PC-9 (cell line): Measurements from ENCODE around the gene HID1. TPM values are rescaled to one million over a fixed set of nuclear protein-coding genes. Genes with fewer than 3 reads are reported as not detected.

Experiments
- BruUV-seq: library from RNA; stranded (reverse); fragments of 400-500 nt; replicated peaks from 2 replicates; lab custom pipeline; 2021; lab: Mats Ljungman, UMichigan
- CTCF ChIA-PET: fragments of 300-600 bp; sonication (Branson Sonifier 250); formaldehyde crosslinking; loops from one replicate; lab custom pipeline; 2022; ENCODE audit warnings: antibody characterized with exemption; lab: Charles Lee
- POLR2A ChIA-PET: fragments of 300-600 bp; sonication (Branson Sonifier 250); formaldehyde crosslinking; loops from one replicate; lab custom pipeline; 2022; ENCODE audit warnings: antibody characterized with exemption; ENCODE audit not compliant: unreplicated experiment; lab: Charles Lee
- DNase-seq, 2 experiments: peaks; one replicate each; pipeline versions ENCODE4 v3.0.0 to v3.0.0-alpha.2; 2015 to 2022; ENCODE audit warnings: mixed read lengths in 1 of 2
- H2AFZ ChIP-seq: fragments of 200-600 bp; sonication (generic); 2 replicates; pipeline ENCODE4 v1.8.1; 2017; ENCODE audit warnings: antibody characterized with exemption
- H3F3A ChIP-seq: fragments of 200-600 bp; sonication (generic); 2 replicates; pipeline ENCODE4 v1.8.1; 2017; ENCODE audit warnings: antibody characterized with exemption, mild to moderate bottlenecking, low read depth; ENCODE audit not compliant: insufficient read depth
- H3K27ac ChIP-seq: fragments of 200-600 bp; sonication (generic); 2 replicates; pipeline ENCODE4 v1.6.1; 2016; ENCODE audit warnings: mixed run types
- H3K27me3 ChIP-seq: fragments of 200-600 bp; sonication (generic); 2 replicates; pipeline ENCODE4 v1.6.1; 2016; ENCODE audit warnings: low read depth, mixed run types; ENCODE audit not compliant: insufficient read depth
- H3K36me3 ChIP-seq: fragments of 200-600 bp; sonication (generic); 2 replicates; pipeline ENCODE4 v1.6.1; 2016; ENCODE audit warnings: low read depth, mixed run types
- H3K4me1 ChIP-seq: fragments of 200-600 bp; sonication (generic); replicated peaks from 2 replicates; pipeline ENCODE4 v1.6.1; 2016; ENCODE audit warnings: mixed run types; ENCODE audit not compliant: insufficient read depth
- H3K4me2 ChIP-seq: fragments of 200-600 bp; sonication (generic); 2 replicates; pipeline ENCODE4 v1.6.1; 2017; ENCODE audit warnings: mixed run types
- H3K4me3 ChIP-seq: fragments of 200-600 bp; sonication (generic); 2 replicates; pipeline ENCODE4 v1.6.1; 2016; ENCODE audit warnings: mixed run types
- H3K79me2 ChIP-seq: fragments of 200-600 bp; sonication (generic); 2 replicates; pipeline ENCODE4 v1.6.1; 2017; ENCODE audit warnings: low read depth, mixed run types
- H3K9me2 ChIP-seq: fragments of 200-600 bp; sonication (generic); 2 replicates; pipeline ENCODE4 v1.8.1; 2017; ENCODE audit warnings: mild to moderate bottlenecking; ENCODE audit not compliant: insufficient read depth
- H3K9me3 ChIP-seq: fragments of 200-600 bp; sonication (generic); 2 replicates; pipeline ENCODE4 v1.8.1; 2016; ENCODE audit warnings: low read depth; ENCODE audit not compliant: insufficient read depth
- H4K20me1 ChIP-seq: fragments of 200-600 bp; sonication (generic); 2 replicates; pipeline ENCODE4 v1.8.1; 2017; ENCODE audit not compliant: insufficient read depth
- CTCF ChIP-seq: fragments of 200-600 bp; sonication (generic); conservative IDR thresholded peaks from 2 replicates; pipeline ENCODE4 v1.6.1; 2017; ENCODE audit warnings: mixed run types, antibody characterized with exemption, mild to moderate bottlenecking, moderate library complexity
- EZH2 ChIP-seq: fragments of 200-600 bp; sonication (generic); IDR thresholded peaks from 2 replicates; pipeline ENCODE4 v1.8.0; 2017; ENCODE audit warnings: antibody characterized with exemption, low read depth
- intact Hi-C: fragments of 100-400 bp; cut with micrococcal nuclease; formaldehyde crosslinking; loops from one replicate; pipeline ENCODE4 v1.10.0; 2022; ENCODE audit not compliant: unreplicated experiment
- total RNA-seq: library from RNA; stranded (reverse); gene quantifications from 2 replicates; pipeline ENCODE4 v1.2.3, GENCODE V29; 2021

HID1 gene
- total RNA-seq, 1 experiment from 2014 or later, result 32.1 TPM

- H3K4me1 ChIP-seq, result no peaks in the 10 kb centered on the region
- no peaks in the 10 kb centered on the region for H3K9me3 ChIP-seq
- H3K27ac ChIP-seq, result no peak within 1 kb of the TSS
- BruUV-seq, result no TSS peak
- H3K27me3 ChIP-seq, result peaks cover 34% of the 10 kb centered on the region
- intact Hi-C loops, result no loop called here
- H3K79me2 ChIP-seq, result no peaks in the 10 kb centered on the region
- H3K36me3 ChIP-seq, result no peaks in the 10 kb centered on the region
- H3K9me2 ChIP-seq, result no peaks in the 10 kb centered on the region
- no peaks in the 10 kb centered on the region for H4K20me1 ChIP-seq
- TF ChIP-seq CTCF (no peak), EZH2 (no peak)
- POLR2A ChIA-PET, result no interaction called here
- peak within 1 kb of the TSS; percentile 94 for H3K4me2 ChIP-seq
- H2AFZ ChIP-seq, result peak within 1 kb of the TSS; percentile 91
- DNase-seq, result no peak
- H3K4me3 ChIP-seq, result peak within 1 kb of the TSS; percentile 55; the same call in 1 of the 2 replicates
- CTCF ChIA-PET, result interaction anchor here (0.6 kb wide), 1 partner anchor 36 kb away, joined by 5 read pairs; no protein-coding TSS in a partner anchor
- peaks cover 3% of the 10 kb centered on the region; the same call in 1 of the 2 replicates for H3F3A ChIP-seq
These were observed 48.2 kb downstream of the HID1 start, which contains the start of gene OTOP2 for GRCh38 chr17:74924250-74924948. OTOP2 (plus strand) TSS chr17:74924273; CDS start chr17:74924633, 360 bp downstream.

- peak overlapping the region; percentile 94 for H3K4me2 ChIP-seq
- POLR2A ChIA-PET, result interaction anchor here (0.8 kb wide), 1 partner anchor 29 kb away, joined by 4 read pairs; no protein-coding TSS in a partner anchor
- H3K4me1 ChIP-seq, result no peaks in the 10 kb centered on the region
- DNase-seq, result peak in 1 of 2 experiments; percentile 56
- intact Hi-C loops, result loop anchor here (1.0 kb wide), 1 partner anchor 35 kb away; no protein-coding TSS in a partner anchor
- no TSS peak for BruUV-seq
- TF ChIP-seq EZH2, result no peak
- TF ChIP-seq CTCF, result peak; percentile 92
- no peak overlapping the region for H3K27ac ChIP-seq
- H3K9me3 ChIP-seq, result no peaks in the 10 kb centered on the region
- H3K27me3 ChIP-seq, result peaks cover 34% of the 10 kb centered on the region
- no peaks in the 10 kb centered on the region for H3F3A ChIP-seq
- peak overlapping the region; percentile 91 for H2AFZ ChIP-seq
- H4K20me1 ChIP-seq, result no peaks in the 10 kb centered on the region
- CTCF ChIA-PET, result interaction anchor here (0.6 kb wide), 1 partner anchor 37 kb away, joined by 5 read pairs; no protein-coding TSS in a partner anchor
- no peaks in the 10 kb centered on the region for H3K9me2 ChIP-seq
- peak overlapping the region; percentile 55; the same call in 1 of the 2 replicates for H3K4me3 ChIP-seq
- H3K36me3 ChIP-seq, result no peaks in the 10 kb centered on the region
- H3K79me2 ChIP-seq, result no peaks in the 10 kb centered on the region
These were observed 48.9 kb downstream of the HID1 start for GRCh38 chr17:74923538-74924249.
